ENCODE data around the gene CPNE4.
"Not testable (repeated sequence)": the region's sequence is repeated elsewhere in the genome, so short reads cannot be mapped to it uniquely, and the experiment has no call there.

Gene CPNE4

DNA sequence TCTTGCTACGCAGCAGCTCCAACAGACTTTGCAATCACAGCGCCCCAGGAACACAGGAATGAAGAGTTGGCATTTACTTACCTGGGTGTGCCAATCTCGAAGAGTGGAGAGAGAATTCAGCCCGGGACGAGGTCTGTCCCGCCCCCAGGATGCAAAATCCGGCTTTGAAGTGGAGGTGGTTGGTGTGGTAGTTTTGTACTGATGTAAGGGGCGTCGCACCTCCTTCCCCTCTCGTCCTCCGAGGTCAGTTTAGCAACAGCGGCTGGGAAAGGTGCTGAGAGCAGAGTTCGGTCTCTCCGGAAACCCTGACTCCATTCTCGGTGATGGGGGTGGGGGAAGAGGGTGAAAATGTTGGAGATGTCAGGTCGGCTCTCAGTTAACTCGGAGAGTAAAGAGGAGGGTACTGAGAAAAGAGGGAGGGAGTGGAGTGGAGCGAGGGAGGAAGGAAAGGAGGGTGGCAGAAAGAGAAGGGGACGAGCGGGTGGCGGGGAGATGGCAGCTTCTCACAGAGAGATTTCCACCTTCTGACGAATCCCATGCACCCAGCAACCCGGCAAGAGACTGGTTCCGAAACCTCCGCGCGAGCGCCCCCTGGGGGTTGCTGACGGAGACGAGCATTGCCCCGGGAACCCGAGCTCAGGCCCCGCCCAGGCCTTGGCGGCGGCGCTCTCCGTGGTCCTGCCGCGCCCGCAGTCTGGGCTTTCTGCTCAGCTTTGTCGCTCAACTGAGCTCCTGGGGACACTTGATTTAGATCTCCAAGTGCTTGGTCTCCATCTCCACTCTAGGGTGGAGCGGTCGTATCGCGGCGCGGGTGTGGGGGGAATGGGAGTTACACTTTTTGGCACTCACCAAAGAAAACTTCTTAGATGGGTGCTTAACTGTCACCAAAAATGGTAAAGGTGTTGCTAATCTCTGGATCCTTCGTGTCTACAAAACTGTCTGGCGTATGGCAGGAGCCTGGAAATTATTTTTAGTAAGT is at the start of gene CPNE4:
Gene CPNE4, minus strand, starts transcription at position 529 of the 979 bp plus-strand sequence.
- peak; percentile 79 for DNase-seq (ENCODE audit: low read depth)

DNA sequence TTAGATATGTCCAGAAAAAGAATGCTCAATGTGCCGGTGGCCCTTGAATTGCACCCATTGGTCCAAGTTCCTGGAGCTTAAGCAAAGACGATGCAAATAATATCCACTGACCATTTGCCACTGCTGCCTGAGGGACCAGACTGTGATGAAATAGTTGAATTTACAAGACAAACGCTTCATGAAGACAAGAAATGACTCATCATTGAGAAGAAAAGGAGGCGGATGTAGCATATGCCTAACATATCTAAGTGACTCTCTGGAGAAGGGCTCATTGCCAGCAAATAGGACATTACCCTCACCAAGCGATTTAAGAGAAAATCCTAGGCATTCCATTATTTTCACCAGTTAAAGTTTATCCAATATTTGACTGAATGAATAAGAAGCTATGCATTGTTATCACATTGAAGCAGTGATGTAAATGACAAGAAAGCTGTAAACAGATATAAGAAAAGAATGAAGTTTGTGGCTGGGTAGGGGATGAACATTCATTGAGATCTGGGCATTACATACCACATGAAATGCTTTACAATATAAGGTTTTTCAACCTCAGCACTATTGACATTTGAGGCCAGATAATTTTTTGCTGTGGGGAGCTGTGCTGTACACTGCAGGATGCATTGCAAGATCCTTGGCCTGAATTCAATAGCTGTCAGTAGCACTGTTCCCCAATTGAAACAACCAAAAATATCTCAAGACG is 48.9 kb upstream of the CPNE4 start:
- peak; percentile 77 for DNase-seq (ENCODE audit: low read depth)

DNA sequence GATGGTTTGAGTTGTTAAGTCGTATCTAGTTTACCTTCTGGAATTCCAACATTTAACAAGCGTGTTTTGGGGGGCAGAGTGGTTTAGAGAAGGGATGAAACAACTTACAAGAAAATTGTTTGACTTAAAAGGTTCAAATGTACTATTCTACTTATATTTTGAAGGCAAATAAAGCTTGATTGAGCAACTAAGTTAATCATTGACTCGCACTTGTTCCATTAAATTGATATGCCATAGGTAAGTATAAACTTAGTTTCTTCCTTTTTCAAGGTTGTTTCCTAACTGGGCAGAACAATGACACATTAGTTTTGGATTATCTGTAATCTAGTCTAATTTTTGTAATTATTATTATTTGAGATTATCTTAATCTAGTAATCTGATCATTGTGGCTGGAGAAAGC is 48.3 kb upstream of the CPNE4 start:
- DNase-seq (ENCODE audit: low read depth): no peak

DNA sequence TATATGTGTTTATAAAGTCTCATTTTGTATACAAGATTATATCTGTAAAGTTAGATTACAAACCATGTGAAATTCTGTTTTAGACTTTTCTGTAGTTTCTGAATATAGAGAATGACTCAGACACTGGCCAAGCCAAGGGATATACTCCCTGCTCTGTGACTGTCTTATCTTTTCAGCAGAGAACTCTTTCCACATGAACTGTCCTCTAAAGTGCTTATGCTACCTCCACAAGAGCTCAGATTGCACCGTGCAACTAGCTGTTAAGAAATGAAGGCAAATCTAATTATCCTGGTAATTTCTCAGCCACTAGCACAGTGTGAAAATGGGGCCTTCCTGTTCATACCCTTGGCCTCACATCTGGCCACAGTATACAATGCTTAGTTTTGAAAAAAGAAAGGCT is 44.3 kb upstream of the CPNE4 start:
- no peak for DNase-seq (ENCODE audit: low read depth)

DNA sequence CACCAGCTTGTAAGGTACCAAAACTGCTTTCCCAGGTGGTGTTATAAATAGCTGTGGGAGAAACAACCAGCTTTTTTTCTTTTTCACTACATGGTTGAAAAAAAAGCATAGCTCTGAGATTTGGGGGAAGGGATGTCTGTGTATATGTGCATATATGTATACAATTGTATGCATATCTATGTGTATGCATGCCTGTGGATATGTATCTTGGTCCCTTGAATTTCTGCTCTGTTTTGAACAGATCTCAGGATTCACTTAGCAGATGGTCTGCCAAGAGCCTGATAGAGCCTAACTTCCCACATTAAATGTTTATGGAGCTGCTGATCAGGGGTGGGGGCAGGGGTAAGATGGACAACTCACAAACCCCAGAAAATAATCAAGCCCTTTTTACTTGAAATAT is 39.0 kb upstream of the CPNE4 start:
- no peak for DNase-seq (ENCODE audit: low read depth)

DNA sequence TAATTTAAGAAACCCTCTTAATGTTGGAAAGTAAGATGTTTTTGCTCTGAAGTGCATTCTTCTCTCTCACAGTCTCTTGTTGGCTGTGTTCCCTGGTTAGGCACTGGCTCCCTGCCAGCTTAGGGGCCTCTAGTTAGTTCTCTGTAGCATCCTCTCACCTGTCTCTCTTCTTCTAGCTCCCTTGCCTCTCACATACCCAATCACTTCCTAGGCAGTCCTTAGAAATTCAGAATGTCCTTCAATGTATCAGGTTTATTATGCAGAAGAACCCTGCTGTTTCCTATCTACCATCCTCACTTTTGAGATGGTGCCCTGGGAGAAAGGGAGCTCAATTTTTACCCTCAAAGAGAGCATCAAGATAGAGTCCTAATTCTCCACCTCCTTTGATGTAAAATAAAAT is 36.2 kb upstream of the CPNE4 start:
- no peak for DNase-seq (ENCODE audit: low read depth)

DNA sequence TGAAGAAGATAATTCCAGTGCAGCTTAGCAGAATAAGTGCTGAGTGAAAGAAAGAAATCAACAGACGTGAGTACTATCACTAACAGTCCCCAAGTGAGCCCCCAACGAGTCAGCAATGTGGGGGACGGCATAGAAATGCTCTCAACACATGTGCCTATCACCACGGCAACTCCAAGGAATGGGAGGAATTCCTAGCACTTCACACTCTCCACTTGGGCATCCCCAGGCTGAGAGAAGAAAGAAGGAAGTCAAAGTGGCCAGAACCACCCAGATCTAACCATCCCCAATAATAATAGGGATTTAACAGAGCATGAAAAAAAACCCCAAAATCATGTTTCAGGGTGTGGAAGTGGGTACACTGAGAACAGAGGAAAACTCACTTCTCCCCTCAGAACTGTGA is 29.3 kb upstream of the CPNE4 start:
- DNase-seq (ENCODE audit: low read depth): no peak

DNA sequence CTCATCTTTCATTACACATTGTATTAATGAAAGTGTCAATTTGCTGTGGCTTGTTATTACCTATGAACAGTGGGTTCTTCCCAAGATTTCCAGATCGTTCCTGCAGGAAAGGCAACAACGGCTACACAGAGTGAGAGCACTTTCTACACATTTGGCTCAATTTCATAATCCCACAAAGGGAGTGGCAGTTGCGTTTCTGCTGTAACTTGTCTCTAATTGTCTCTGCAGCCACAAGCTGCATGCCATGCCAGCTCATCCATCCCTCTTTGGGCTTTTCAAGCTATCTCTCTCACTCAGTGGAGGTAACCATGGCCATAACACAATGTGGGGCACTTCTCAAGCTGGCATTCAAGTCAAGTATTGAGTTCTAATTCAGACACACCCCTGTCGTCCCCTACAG is 27.7 kb upstream of the CPNE4 start:
- no peak for DNase-seq (ENCODE audit: low read depth)

DNA sequence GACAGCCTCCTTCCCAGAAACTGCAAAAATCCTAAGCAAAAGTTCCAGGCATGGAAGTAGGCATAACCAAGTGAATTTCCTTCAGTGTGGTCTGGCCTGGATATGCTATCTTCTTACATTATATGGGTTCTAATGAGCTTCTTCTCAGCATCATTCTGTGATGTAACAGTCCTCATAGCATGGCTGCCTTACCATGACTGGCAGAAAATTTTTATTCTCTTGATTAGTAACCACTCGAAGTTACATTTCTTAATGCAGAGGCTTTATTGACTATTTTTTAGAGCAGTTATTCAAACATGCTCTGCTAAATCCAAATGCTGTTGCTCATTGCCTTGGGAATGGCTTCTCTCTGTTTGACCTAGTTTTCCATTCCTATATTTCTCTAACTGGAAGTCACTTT is 21.1 kb upstream of the CPNE4 start:
- DNase-seq (ENCODE audit: low read depth): no peak

DNA sequence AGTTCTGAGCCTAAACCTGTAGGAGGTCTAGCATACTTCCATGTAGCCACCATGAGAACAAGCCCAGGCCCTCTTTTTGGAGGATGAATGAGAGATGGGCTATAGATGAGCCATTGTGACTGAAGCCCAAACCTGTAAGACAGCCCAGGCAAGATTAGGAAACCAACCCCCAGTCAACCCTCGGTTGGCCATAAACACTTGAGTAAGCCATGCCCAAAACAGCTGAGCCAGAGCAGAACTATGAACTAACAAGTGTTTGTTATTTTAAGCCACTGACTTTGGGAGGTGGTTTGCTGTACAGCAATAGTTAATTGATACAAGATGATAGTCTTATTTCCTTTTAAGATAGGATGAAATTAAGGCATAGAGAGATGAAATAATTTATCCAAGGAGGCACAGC is 12.4 kb upstream of the CPNE4 start:
- DNase-seq (ENCODE audit: low read depth): no peak

DNA sequence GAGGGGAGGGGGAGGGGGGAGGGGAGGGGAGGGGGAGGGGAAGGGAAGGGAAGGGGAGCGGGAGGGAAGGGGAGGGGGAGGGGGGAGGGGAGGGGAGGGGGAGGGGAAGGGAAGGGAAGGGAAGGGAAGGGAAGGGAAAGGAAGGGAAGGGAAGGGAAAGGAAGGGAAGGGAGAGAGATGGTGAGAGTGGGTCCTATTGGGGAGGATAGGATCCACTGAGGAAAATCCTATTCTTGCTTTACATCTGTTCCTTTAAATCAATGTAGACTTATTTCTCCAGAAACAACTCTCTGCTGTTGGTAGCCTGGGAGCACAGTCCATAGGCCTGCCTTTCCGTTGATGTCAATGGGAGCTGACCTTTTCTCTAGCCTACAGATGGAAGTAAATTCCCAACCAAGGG is 10.1 kb upstream of the CPNE4 start:
- DNase-seq (ENCODE audit: low read depth): not testable (repeated sequence)

DNA sequence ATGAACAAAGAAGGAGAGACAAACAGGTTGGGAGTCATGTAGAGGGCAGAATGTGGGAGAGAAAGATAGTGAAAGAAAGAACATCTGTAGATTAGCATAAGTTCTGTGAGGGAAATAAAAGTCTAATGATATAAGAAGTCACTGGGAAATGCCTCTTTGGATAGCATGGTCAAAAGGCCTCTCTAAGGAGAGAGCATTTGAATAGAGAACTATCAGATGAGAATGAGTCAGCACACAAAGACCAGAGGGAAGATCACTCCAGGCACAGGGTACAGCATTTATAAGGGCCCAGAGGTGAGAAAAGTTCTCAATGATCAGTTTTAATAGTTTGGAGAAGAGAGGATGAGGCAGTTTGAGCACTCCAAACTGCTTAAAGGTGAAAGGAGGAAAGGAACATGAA is 7.9 kb upstream of the CPNE4 start:
- no peak for DNase-seq (ENCODE audit: low read depth)

DNA sequence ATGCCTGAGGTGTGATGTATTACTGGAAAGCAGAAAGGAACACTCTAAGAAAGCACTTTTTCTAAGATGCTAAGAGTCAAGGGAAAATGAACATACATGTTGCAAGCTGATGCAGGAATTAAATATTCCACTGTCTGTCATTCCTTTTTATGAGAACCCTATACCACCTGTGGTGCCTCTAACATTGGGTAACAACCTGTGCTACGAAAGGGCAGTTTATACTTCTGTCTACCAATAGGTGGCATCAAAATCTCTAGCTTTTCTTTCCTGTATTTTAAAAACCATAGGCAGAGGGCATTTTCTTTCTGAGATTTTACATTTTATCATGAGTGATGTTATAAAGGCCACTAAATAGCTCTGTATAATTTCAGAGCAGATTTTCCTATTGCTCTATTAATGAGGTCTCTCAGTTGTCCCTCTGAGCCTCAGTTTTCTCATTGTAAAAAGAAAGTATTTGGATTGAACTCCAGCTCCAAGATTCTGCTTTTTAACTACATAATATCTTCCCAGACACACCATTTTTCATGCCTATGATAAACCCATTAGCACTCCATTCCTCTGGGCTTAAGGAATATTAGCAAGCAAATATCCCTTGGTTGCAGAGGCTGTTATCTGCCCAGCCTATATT is 3.5 kb upstream of the CPNE4 start:
- DNase-seq (ENCODE audit: low read depth): peak; percentile 55

DNA sequence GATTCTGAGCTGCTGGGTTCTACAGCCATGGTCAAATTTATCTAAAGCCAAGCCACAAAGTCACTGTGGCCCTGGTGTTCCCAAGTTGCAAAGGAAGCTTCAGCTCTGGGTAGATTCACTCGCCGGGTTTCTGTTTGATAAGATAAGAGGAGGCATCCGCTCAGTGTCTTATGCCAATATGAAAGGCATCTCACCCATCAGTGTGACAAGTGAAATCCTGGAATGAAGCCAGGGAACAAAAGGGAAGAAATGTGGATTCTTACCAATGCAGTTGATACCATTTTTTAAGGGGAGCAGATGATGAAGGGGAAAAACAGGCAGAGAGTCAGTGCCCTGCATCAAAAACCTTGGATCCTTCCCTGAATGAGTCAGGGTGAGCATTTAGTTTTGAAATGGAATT is 2.8 kb upstream of the CPNE4 start:
- DNase-seq (ENCODE audit: low read depth): no peak

DNA sequence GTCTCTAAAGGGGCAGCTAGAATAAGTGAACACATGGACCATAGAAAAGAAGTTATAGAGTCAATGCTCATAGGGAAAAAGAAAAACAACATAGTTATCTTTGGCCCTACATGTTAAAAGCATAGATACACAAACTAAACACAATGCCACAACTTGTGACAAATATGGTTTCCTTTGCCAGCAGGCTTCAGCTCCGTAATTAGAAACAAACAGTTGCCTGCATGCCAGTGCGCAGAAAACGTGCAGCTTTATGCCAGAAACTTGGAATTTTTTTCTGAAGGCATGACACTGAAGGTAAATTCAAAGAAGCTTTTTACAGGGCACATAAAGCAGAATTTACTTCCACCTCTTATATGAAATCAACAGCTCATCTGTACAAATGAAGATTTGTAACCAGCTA is 2.2 kb upstream of the CPNE4 start:
- no peak for DNase-seq (ENCODE audit: low read depth)

DNA sequence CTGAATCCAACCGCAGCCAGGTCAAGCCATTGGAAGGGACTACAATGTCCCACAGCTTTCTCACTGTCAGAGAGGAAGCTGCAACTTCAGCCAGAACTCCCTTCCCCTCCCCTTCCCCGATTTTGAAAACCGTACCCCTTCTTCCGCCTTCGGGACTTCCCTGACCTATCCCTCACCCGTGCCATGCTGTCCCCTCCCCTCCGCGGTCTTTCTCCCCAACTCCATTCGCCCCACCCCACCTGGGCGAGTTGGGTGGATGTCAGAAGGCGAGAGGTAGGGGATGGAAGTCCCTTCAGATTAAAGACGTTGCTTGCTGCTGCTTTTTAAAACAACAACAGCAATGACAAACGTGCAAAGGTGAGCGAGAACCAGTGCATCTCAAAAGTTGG is 723 bp downstream of the CPNE4 start:
- no peak for DNase-seq (ENCODE audit: low read depth)

DNA sequence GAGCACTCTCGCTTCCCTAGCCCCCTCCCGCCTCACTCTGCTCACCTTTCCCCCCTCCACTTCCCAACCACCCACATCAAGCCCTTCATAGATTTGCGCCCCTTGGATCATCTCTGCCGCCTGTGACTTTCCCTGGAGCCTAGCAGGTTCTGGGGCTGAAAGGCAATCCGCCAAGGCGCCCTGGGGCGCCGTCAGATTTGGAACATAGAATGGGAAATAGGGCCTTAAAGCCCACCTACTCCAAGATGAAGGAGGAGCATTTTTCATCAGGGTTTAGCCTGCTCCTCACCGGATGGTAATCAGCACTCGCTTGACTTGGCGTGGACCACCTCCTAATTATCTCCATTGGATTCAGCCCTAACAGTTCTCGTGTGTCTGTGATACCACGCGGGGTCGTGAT is 1.3 kb downstream of the CPNE4 start:
- no peak for DNase-seq (ENCODE audit: low read depth)

DNA sequence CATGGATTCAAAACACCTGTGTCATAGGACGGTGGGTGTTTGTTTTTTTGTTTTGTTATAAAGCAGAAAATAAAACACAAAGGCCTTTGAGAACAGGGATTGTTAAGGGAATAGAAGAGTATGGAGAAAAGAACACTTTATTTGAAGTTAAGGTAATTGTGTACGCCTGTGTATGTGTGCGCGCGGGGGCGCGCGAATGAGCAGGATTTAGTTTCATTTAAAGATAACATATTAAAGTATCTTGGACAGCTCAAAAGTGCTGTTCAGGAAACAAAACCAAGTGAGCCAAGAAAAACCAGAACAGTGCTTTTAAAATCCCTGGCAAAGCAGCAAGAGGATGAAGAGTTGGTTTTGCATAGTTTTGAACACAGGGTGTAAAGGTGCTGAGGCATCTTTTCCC is 1.9 kb downstream of the CPNE4 start:
- DNase-seq (ENCODE audit: low read depth): no peak

DNA sequence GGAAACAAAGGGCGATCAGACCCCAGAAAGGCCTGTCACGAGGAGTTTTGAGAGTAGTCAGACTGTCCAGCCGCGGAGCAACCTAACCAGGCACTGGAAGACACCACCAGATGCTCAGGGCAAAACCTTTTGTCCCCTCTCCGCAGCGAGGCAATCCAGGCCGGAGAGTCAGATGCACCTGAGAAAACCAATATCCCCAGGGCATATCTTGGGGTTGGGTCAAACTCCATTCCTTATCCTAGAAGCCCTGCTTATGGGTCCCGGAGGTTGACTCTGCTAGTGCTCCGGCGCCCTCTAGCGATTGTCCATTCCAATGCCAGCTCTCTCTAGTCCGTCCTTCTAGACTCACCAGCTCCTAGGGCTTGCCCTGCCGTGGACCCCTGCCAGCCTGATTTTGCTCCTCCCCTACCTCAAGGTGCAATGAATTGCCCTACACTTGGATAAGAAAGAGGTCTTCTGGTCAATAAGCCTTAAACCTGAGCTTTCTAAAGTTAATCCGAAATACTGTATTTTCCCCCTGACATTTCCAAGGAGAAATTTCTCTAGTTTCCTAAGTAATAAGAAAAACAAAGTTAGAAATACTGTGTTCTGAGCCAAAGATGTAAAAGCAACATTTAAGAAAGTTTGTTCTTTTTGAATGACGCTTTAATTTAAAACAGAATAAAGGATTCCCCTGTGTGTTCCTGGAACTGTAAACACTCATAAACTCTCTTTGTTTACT is 5.5 kb downstream of the CPNE4 start:
- peak; percentile 84 for DNase-seq (ENCODE audit: low read depth)

DNA sequence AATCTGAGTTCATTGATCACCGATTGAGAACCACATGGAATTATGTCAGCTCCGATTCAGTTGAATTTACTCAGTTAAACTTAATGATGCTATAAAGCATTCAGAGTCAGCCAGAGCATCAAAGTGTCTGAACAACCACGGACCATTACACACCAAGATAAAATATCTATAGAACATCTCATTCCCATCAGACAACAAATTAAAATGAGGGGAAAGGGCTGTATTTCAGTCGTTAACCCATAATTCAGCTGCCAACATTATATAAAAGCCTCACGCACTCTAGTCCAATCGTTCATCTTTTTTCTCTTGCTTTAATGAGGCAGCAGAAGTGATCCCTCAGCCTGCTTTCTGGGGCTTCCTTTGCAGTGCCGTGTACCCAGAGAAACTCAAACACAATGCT is 11.9 kb downstream of the CPNE4 start:
- no peak for DNase-seq (ENCODE audit: low read depth)

DNA sequence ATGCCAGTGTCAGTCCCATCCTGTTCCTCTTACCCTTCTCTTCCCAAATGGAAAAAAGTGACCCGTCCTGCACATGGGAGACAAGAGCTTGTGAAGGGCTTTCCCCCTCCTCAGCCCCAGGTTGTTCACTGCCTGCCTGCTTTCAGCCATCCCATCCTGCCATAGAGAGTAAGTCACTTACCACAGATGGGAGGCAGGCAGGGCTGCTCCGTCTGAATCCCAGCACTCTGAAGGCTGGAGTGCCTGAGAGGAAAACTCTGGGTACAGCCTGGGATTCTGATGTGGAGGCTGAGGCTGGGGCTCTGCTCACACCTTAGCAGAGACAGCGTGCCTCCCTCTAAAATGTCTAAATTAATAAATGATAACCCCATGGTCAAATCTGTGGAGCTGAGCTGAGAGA is 14.8 kb downstream of the CPNE4 start:
- DNase-seq (ENCODE audit: low read depth): no peak

DNA sequence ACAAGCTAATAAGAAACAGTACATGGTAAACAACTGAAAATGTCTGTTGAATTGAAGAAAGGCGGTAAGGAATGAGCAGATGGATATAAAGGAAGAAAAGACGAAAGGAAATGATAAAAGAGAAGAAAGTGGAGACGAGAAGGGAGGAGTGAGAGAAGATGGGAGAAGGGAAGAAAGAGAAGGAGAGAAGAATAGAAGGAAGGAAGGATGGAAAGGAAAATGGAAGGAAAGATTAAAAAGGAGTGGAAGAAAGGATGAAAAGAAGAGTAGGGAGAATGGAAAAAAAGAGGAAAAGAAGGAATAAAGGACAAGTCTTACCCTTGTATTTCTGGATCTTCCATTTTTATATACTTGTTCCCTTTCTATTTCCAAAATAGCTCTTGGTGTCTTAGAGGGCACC is 17.7 kb downstream of the CPNE4 start:
- DNase-seq (ENCODE audit: low read depth): no peak

Data from ELR (cell line).